K562 (cell line): ENCODE data around the gene TEX264. TPM values are rescaled to one million over a fixed set of nuclear protein-coding genes. Genes with fewer than 3 reads are reported as not detected.

Experiments
- ARID4B ChIP-seq: sonication (generic); formaldehyde crosslinking; IDR thresholded peaks from 2 replicates; pipeline ENCODE4 v1.8.0; 2022; ENCODE audit warnings: mild to moderate bottlenecking, missing genetic modification reagents
- CBFA2T2 ChIP-seq: fragments of 450-650 bp; conservative IDR thresholded peaks from 2 replicates; pipeline ENCODE4 v1.6.1; 2017; ENCODE audit warnings: mild to moderate bottlenecking
- MGA ChIP-seq: fragments of 450-650 bp; IDR thresholded peaks from 2 replicates; pipeline ENCODE4 v1.6.1; 2016; ENCODE audit warnings: mild to moderate bottlenecking, moderate library complexity
- ZNF609 ChIP-seq: sonication (generic); formaldehyde crosslinking; IDR thresholded peaks from 2 replicates; pipeline ENCODE4 v1.8.1; 2023; ENCODE audit warnings: missing genetic modification reagents, mild to moderate bottlenecking, borderline replicate concordance
- polyA plus RNA-seq, 8 experiments: library from polyadenylated mRNA; depleted of rRNA in 4 of 8; stranded (reverse) in 5 of 8; unstranded in 3 of 8; fragments of >200 nt; fragmentation: Nextera tagmentation in 2 of 8; fragmentation: Illumina TruSeq in 1 of 8; extraction: Ambion mirVana in 2 of 8; extraction: Trizol in 1 of 8; gene quantifications; 2 replicates each; pipeline versions ENCODE4 v1.2.1 to v1.2.3, GENCODE V29; 2011 to 2014; ENCODE audit warnings: inconsistent platforms in 1 of 8, missing spikeins in 1 of 8
- total RNA-seq, 7 experiments: library from RNA; depleted of rRNA in 6 of 7; stranded (reverse); fragments of >200 nt in 6 of 7; fragmentation: Illumina TruSeq in 2 of 7; extraction: Trizol in 2 of 7; gene quantifications; 2 replicates each; pipeline versions ENCODE4 v1.2.1 to v1.2.3, GENCODE V29; 2011 to 2021; ENCODE audit warnings: low replicate concordance in 1 of 7

The TEX264 gene
- total and polyA plus RNA-seq, 9 of the 15 experiments (the other 6 are each of a cell fraction or from before 2014, with no cell fraction given): 4.1 to 47.0 (median 31.0) TPM

DNA sequence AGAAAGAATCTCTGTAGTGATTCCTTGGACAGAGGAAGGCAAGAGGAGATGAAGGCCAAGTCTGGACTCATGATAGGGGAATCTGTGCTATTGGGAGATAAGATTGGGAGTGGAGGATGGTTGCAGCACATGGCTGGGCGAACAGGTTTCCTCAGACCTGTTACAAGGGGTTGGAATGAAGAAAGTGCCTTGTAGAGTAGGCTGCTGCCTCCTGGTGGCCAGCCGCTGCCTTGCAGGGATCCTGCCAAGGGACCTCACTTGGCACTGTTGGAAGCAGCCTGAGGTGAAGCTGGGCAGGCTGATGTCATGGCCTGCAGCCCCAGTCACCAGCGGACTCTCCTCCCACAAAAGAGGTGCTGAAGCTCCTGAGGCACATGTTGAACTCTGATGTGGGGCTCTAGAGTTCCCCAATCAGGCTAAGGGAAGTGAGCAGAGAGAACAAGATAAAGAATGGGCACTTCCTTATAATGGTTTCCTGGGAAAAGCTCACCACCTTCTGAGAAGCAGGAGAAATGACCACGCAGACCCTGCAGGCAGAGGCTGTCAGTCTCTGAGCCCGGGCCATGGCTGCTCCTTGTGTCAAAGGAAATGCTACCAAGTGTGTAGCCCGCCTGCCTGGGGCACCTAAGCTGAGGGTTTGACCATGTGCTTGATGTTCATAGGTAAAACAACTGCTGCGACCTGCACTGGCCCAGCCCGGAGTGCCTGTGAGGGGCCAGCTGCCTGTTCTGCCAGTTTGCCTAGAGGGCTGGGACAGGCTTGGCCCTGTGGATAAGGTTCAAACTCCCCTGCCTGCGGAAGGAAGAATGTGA, 1.6 kb upstream of the TEX264 start (continued):
- TF ChIP-seq ZNF609 (CRISPR knock-in tag) (no peak), ARID4B (0 out of 2 replicates have a peak, but pooled peaks have one; percentile 43), CBFA2T2 (peak; percentile 42; the same call in 1 of the 2 replicates), MGA (peak; percentile 11; the same call in 1 of the 2 replicates)
